Uterus (tissue), 2 donors: ENCODE results near the gene HMGXB3.

ENCODE experiments used
- POLR2A ChIP-seq, 2 donors: fragments of 450-650 bp; IDR thresholded peaks; one replicate each; pipeline ENCODE4 v1.6.1; 2016; ENCODE audit warnings: antibody characterized with exemption in 2 of 2, mild to moderate bottlenecking in 1 of 2, moderate library complexity in 1 of 2
- TF ChIP-seq, protein P1 (sequence below), 4 experiments: fragments of 200-600 bp in 2 of 4; fragments of 450-650 bp in 2 of 4; sonication (generic) in 2 of 4; IDR thresholded peaks; one replicate each; pipeline ENCODE4 v1.5.1; 2016 to 2019; ENCODE audit warnings: antibody characterized with exemption in 4 of 4, mild to moderate bottlenecking in 2 of 4, moderate library complexity in 1 of 4

DNA sequence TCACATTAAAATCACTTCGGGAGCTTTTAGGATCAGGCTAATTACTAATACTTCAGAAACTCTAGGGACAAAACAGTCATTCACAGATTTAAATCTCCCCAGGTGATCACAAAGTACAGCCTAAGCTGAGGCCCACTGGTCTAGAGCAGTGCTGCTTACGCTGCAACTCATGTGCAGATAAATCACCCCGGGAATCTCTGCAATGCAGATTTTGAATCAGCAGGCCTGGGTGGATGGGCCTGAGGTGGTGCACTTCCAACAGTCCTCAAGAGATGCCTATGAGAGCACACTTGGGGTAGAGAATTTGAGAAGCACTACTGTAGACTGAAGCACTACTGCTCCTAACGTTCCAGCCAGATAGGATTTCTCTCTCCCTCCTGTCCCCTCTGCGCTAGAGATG, 57.5 kb downstream of the HMGXB3 start:
- TF ChIP-seq, protein P1, sequence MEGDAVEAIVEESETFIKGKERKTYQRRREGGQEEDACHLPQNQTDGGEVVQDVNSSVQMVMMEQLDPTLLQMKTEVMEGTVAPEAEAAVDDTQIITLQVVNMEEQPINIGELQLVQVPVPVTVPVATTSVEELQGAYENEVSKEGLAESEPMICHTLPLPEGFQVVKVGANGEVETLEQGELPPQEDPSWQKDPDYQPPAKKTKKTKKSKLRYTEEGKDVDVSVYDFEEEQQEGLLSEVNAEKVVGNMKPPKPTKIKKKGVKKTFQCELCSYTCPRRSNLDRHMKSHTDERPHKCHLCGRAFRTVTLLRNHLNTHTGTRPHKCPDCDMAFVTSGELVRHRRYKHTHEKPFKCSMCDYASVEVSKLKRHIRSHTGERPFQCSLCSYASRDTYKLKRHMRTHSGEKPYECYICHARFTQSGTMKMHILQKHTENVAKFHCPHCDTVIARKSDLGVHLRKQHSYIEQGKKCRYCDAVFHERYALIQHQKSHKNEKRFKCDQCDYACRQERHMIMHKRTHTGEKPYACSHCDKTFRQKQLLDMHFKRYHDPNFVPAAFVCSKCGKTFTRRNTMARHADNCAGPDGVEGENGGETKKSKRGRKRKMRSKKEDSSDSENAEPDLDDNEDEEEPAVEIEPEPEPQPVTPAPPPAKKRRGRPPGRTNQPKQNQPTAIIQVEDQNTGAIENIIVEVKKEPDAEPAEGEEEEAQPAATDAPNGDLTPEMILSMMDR (IDR thresholded peaks at IDR 0.05), result no peak
- no peak for TF ChIP-seq POLR2A (IDR thresholded peaks at IDR 0.05)
